BLaER1 treated with 17β-estradiol and CSF1 and Interleukin-3, amounts not matched to agents 10 nM and 100 nM (cell line): ENCODE data around the gene TSEN15.

ENCODE experiments used
- H3K27ac ChIP-seq, 11 experiments: shearing (Covaris generic); formaldehyde crosslinking; 2 replicates each; pipeline ENCODE4 v1.8.1; 2022
- H3K27me3 ChIP-seq, 11 experiments: shearing (Covaris generic); formaldehyde crosslinking; 2 replicates each; pipeline ENCODE4 v1.8.1; 2022
- H3K36me3 ChIP-seq, 11 experiments: shearing (Covaris generic); formaldehyde crosslinking; 2 replicates each; pipeline ENCODE4 v1.8.1; 2022
- H3K4me1 ChIP-seq, 10 experiments: shearing (Covaris generic); formaldehyde crosslinking; 2 replicates each; pipeline ENCODE4 v1.8.1; 2022
- H3K4me2 ChIP-seq, 11 experiments: shearing (Covaris generic); formaldehyde crosslinking; 2 replicates each; pipeline ENCODE4 v1.8.1; 2022
- H3K4me3 ChIP-seq, 10 experiments: shearing (Covaris generic); formaldehyde crosslinking; 2 replicates each; pipeline ENCODE4 v1.8.1; 2022
- H3K9ac ChIP-seq, 11 experiments: shearing (Covaris generic); formaldehyde crosslinking; 2 replicates each; pipeline ENCODE4 v1.8.1; 2022
- H3K9me3 ChIP-seq, 11 experiments: shearing (Covaris generic); formaldehyde crosslinking; replicated peaks in 1 of 11; 2 replicates each; pipeline ENCODE4 v1.8.1; 2022
- H4K20me1 ChIP-seq, 11 experiments: shearing (Covaris generic); formaldehyde crosslinking; 2 replicates each; pipeline ENCODE4 v1.8.1; 2022
- Cebpa-rat ChIP-seq, 11 experiments: shearing (Covaris generic); IDR thresholded peaks; 2 replicates each; pipeline ENCODE4 v1.8.1; 2022

The TSEN15 gene

DNA sequence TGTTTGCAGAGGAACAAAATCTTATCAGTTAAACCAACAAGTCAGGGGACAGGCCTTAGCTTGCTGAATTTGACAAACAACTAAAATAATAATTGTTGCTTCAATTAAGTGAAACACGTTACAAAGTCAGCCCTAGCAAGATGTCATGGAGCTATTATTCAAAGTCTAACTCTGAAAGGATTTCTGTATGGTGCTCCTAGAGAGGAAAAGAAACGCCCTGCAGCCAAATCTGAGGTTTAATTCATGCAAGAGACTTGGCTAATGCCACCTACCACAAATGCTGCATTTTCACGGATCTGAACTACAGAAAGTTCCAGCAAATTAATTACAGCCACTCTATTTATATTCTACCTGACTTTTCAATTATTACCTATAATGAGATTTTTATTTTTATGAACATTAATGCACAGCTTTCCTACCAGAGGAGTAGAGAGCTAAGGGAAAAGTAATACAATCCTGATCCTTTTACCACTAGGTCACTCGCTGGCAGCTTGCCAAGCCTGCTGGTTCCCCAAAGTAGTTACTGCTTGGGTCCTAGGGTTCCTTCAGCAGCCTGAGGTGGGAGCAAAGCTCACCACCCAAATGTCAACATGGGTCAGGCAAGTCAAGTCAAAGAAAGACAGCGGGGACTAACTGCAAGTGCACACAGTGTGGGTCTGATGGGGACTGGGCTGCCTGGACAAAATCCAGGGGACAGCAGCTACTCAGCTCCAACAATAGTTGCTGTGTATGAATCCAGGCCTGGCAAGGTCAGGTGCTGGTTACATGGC is 22.5 kb upstream of the TSEN15 start:
- TF ChIP-seq Cebpa-rat (IDR thresholded peaks at IDR 0.05): no peak
- H3K27ac ChIP-seq: no peak overlapping the region

DNA sequence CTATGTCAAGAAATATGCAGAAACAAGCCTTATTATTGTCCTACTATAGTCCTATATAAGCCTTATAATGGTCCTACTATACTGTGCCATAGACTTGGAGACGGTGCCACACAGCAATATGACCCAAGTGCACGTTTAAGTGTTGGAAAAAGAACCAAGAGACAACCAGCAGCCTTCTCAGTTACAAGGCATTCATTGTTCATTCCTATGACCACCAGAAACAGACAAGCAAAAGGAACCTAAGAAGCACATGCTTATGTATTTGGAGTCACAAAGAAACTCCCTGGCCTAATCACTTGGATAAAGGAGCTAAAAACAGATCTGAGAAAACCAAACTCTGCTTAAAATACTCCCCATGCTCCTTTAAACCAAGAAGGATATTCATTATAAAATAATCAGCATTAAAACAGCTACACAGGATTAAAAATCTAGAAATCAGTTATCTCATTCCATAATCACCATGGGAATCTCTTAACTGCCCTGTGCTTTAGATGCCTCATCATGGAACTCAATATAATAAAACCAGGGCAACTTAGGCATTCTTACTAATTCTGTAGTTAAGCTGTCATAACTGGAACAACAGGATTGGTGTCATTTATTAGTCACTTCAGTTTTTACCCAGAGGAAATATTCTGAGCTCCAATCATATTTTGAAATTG is 21.0 kb upstream of the TSEN15 start:
- Histone ChIP-seq H3K9ac (no peak overlapping the region), H3K4me3 (no peak overlapping the region), H3K36me3 (no peaks in the 10 kb centered on the region), H4K20me1 (no peaks in the 10 kb centered on the region; a peak in 1 of 22 replicates), H3K9me3 (0 out of 22 replicates have a peak, but pooled peaks cover 0 to 6% (median 0%) of the 10 kb centered on the region in 11 experiments), H3K27ac (no peak overlapping the region), H3K27me3 (peaks cover 15 to 25% (median 19%) of the 10 kb centered on the region in 11 experiments), H3K4me2 (no peak overlapping the region), H3K4me1 (no peaks in the 10 kb centered on the region)
- no peak for TF ChIP-seq Cebpa-rat (IDR thresholded peaks at IDR 0.05)

More for the DNA sequence above, 22.5 kb upstream of the TSEN15 start:
- no peak overlapping the region for H3K4me2 ChIP-seq
- peaks cover 0 to 10% (median 4%) of the 10 kb centered on the region in 11 experiments; a peak in 11 of 22 replicates for H3K27me3 ChIP-seq
- H3K9me3 ChIP-seq: 0 out of 22 replicates have a peak, but pooled peaks cover 0 to 1% (median 0%) of the 10 kb centered on the region in 11 experiments
- no peak overlapping the region for H3K9ac ChIP-seq
- no peaks in the 10 kb centered on the region for H3K36me3 ChIP-seq
- H3K4me1 ChIP-seq: no peaks in the 10 kb centered on the region
- H4K20me1 ChIP-seq: no peaks in the 10 kb centered on the region
- no peak overlapping the region for H3K4me3 ChIP-seq

DNA sequence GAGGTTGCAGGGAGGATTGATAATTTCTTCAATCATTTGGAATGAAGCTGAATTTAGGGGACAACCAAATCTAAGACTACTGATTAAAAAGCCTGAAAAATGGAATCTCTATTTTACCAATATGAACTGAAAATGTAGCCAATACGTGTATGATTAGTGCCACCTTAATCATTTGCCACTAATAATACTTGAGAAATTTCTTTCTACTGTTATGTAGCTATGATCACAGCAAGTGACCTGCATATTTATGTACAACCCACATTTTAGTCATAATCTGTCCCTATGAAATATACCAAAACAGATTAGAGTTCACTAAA is 20.5 kb upstream of the TSEN15 start:
- 0 out of 22 replicates have a peak, but pooled peaks cover 0 to 6% (median 0%) of the 10 kb centered on the region in 11 experiments for H3K9me3 ChIP-seq
- peaks cover 19 to 30% (median 24%) of the 10 kb centered on the region in 11 experiments for H3K27me3 ChIP-seq
- no peak overlapping the region for H3K4me2 ChIP-seq
- H3K36me3 ChIP-seq: no peaks in the 10 kb centered on the region
- TF ChIP-seq Cebpa-rat (IDR thresholded peaks at IDR 0.05): no peak
- H3K9ac ChIP-seq: no peak overlapping the region
- peaks cover 0 to 4% (median 0%) of the 10 kb centered on the region in 11 experiments; a peak in 2 of 22 replicates for H4K20me1 ChIP-seq
- peaks cover 0 to 3% (median 1%) of the 10 kb centered on the region in 10 experiments; a peak in 10 of 20 replicates for H3K4me1 ChIP-seq
- H3K27ac ChIP-seq: no peak overlapping the region
- H3K4me3 ChIP-seq: no peak overlapping the region

DNA sequence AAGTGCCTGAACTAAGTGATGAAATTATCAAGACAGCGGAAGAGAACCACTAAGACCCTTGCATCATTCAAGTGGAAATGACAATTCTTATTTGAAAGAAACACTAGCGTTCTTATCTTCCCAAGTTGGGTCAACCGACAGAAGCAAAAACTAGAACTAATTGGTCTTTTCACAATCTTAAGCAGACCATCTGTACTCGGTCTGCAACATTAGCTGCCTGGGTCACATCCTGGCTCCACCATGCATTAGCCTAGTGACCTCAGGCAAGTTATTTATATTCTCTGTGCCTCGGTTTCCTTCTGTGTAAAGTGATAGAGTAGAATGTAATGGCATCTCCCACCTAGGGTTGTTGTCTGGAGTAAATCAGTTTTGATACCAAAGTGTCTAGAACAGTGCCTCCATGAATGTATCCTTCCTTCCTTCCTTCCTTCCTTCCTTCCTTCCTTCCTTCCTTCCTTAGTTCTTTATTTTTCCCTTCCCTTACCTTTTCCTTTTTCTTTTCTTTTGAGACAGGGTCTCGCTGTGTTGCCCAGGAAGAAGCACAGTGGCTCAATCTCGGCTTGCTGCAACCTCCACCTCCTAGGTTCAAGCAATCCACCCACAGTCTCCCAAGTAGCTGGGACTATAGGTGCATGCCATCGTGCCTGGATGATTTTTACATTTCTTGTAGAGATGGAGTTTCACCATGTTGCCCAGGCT is 20.0 kb upstream of the TSEN15 start:
- H4K20me1 ChIP-seq: peaks cover 0 to 9% (median 0%) of the 10 kb centered on the region in 11 experiments; a peak in 2 of 22 replicates
- no peak overlapping the region for H3K27ac ChIP-seq
- H3K9me3 ChIP-seq: 0 out of 22 replicates have a peak, but pooled peaks cover 0 to 6% (median 0%) of the 10 kb centered on the region in 11 experiments
- H3K27me3 ChIP-seq: peaks cover 24 to 35% (median 29%) of the 10 kb centered on the region in 11 experiments
- TF ChIP-seq Cebpa-rat (IDR thresholded peaks at IDR 0.05): no peak
- no peak overlapping the region for H3K4me2 ChIP-seq
- peaks cover 4 to 7% (median 7%) of the 10 kb centered on the region in 10 experiments; a peak in 17 of 20 replicates for H3K4me1 ChIP-seq
- H3K36me3 ChIP-seq: no peaks in the 10 kb centered on the region
- no peak overlapping the region for H3K9ac ChIP-seq
- H3K4me3 ChIP-seq: no peak overlapping the region

DNA sequence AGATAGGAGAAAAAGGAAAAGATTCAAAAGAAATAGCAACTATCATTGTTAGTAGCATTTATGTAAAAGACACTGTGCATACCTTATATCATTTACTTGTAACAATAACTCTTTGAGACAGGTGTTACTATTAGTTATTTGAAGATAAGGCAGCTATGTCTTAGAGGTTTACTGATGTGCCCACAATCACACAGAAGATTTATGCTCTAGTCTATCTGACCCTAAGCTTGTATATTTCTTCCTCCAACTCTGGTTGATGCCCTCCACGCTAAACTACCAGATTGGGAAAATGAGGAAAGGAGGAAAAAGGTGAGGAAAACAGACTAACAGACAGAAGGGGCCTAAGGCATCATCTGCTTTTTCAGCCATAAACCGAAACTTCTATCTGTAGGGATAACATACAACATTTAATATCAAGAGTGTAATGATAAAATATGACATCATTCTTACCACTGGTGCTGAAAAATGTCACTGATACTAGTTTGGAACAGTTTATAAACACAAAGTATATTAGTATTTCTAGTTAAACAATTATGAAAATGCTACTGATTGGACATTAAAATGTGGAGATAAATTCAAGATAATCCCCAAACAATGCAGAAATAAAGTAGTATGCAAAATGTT is 19.1 kb upstream of the TSEN15 start:
- Histone ChIP-seq H3K4me1 (peaks cover 7 to 16% (median 15%) of the 10 kb centered on the region in 10 experiments; a peak in 17 of 20 replicates), H3K9me3 (0 out of 22 replicates have a peak, but pooled peaks cover 0 to 6% (median 0%) of the 10 kb centered on the region in 11 experiments), H3K27ac (no peak overlapping the region), H3K27me3 (peaks cover 33 to 44% (median 37%) of the 10 kb centered on the region in 11 experiments), H3K9ac (no peak overlapping the region), H3K4me2 (no peak overlapping the region), H3K36me3 (no peaks in the 10 kb centered on the region), H3K4me3 (no peak overlapping the region), H4K20me1 (peaks cover 0 to 18% (median 0%) of the 10 kb centered on the region in 11 experiments; a peak in 2 of 22 replicates)
- TF ChIP-seq Cebpa-rat (IDR thresholded peaks at IDR 0.05): no peak

DNA sequence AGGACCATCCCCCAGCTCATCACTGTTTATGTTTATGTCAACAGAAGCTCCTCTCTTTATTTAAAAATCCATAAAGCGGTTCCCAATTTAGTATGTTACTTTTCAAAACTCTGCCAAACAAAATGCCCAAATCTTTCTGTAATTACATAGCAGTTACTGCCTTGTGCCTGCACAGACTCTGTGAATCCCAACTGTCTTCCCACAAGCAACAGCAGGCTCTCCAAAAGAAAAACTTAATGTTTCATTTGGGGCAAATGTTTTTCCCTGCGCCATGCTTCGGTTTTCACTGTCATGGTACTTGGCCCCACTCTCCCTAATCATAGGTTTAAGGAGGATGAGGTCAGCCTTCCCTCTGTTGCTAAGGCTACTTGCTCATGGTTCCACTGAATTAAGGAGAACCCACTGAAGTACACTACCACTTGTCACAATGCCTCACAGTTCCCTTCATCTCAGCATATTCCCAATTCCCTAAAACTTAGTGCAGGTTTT is 18.6 kb upstream of the TSEN15 start:
- H3K4me2 ChIP-seq: no peak overlapping the region
- H3K36me3 ChIP-seq: no peaks in the 10 kb centered on the region
- no peak overlapping the region for H3K4me3 ChIP-seq
- H3K27ac ChIP-seq: no peak overlapping the region
- 0 out of 22 replicates have a peak, but pooled peaks cover 0 to 6% (median 0%) of the 10 kb centered on the region in 11 experiments for H3K9me3 ChIP-seq
- H4K20me1 ChIP-seq: peaks cover 0 to 18% (median 0%) of the 10 kb centered on the region in 11 experiments; a peak in 2 of 22 replicates
- H3K9ac ChIP-seq: no peak overlapping the region
- peaks cover 11 to 21% (median 18%) of the 10 kb centered on the region in 10 experiments; a peak in 17 of 20 replicates for H3K4me1 ChIP-seq
- no peak for TF ChIP-seq Cebpa-rat (IDR thresholded peaks at IDR 0.05)
- peaks cover 39 to 49% (median 43%) of the 10 kb centered on the region in 11 experiments for H3K27me3 ChIP-seq

DNA sequence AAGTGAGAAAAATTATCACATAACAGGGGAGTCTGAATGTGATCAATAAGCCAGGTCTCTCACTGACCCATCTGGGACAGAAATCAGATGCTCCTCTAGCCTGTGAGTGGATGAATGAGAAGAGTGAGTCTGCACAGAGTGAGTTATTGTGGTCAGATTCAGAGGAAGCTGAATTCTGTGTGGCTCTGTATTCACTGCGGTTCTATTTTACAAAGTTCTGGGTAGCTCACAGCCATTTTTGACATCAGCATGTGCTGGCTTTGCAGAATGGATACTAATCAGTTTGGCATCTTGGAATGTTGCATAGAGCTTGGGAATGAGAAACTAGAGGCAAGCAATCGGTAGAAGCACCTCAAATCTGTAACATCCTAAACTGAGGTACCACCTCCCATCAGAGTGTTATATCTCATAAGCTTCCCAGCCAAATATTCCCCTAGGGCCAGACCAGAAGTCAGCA is 17.8 kb upstream of the TSEN15 start:
- Histone ChIP-seq H3K9me3 (0 out of 22 replicates have a peak, but pooled peaks cover 0 to 6% (median 0%) of the 10 kb centered on the region in 11 experiments), H3K4me2 (no peak overlapping the region), H3K9ac (no peak overlapping the region), H3K27ac (no peak overlapping the region), H4K20me1 (peaks cover 0 to 18% (median 0%) of the 10 kb centered on the region in 11 experiments; a peak in 2 of 22 replicates), H3K4me1 (peaks cover 13 to 21% (median 18%) of the 10 kb centered on the region in 10 experiments; a peak in 17 of 20 replicates), H3K27me3 (peaks cover 46 to 57% (median 51%) of the 10 kb centered on the region in 11 experiments), H3K4me3 (no peak overlapping the region), H3K36me3 (no peaks in the 10 kb centered on the region)
- no peak for TF ChIP-seq Cebpa-rat (IDR thresholded peaks at IDR 0.05)
